ENCODE measurements around the gene IL15.
"Not testable (repeated sequence)": the region's sequence is repeated elsewhere in the genome, so short reads cannot be mapped to it uniquely, and the experiment has no call there.

Gene IL15

GRCh38 chr4:141646969-141647368 lies 10.6 kb downstream of the IL15 start:
- peak; percentile 29 for DNase-seq (ENCODE audit: low read depth)

GRCh38 chr4:141647966-141648365 lies 11.6 kb downstream of the IL15 start:
- DNase-seq (ENCODE audit: low read depth) = no peak

GRCh38 chr4:141652161-141652778 lies 15.9 kb downstream of the IL15 start:
- DNase-seq (ENCODE audit: low read depth) = peak; percentile 90

GRCh38 chr4:141654098-141654497 lies 17.7 kb downstream of the IL15 start:
- peak; percentile 54 for DNase-seq (ENCODE audit: low read depth)

GRCh38 chr4:141656031-141656430 lies 19.6 kb downstream of the IL15 start:
- no peak for DNase-seq (ENCODE audit: low read depth)

GRCh38 chr4:141657550-141658250 lies 21.3 kb downstream of the IL15 start:
- DNase-seq (ENCODE audit: low read depth) = no peak

- DNase-seq (ENCODE audit: low read depth) = no peak
These were observed 21.9 kb downstream of the IL15 start for GRCh38 chr4:141658309-141658708.

GRCh38 chr4:141659539-141659938 lies 23.2 kb downstream of the IL15 start:
- DNase-seq (ENCODE audit: low read depth) = no peak

GRCh38 chr4:141660880-141661279 lies 24.5 kb downstream of the IL15 start:
- peak; percentile 37 for DNase-seq (ENCODE audit: low read depth)

GRCh38 chr4:141668200-141668910 lies 32.0 kb downstream of the IL15 start:
- peak; percentile 33 for DNase-seq (ENCODE audit: low read depth)

GRCh38 chr4:141669501-141669900 lies 33.1 kb downstream of the IL15 start:
- DNase-seq (ENCODE audit: low read depth) = no peak

GRCh38 chr4:141675384-141675783 lies 39.0 kb downstream of the IL15 start:
- no peak for DNase-seq (ENCODE audit: low read depth)

- no peak for DNase-seq (ENCODE audit: low read depth)
These were observed 39.8 kb downstream of the IL15 start for GRCh38 chr4:141676087-141676670.

GRCh38 chr4:141680060-141680459 lies 43.7 kb downstream of the IL15 start:
- no peak for DNase-seq (ENCODE audit: low read depth)

- DNase-seq (ENCODE audit: low read depth) = peak; percentile 19
These were observed 48.4 kb downstream of the IL15 start for GRCh38 chr4:141684785-141685184.

- peak; percentile 30 for DNase-seq (ENCODE audit: low read depth)
These were observed 49.9 kb downstream of the IL15 start for GRCh38 chr4:141686146-141686775.

GRCh38 chr4:141686879-141687278 lies 50.5 kb downstream of the IL15 start:
- peak; percentile 38 for DNase-seq (ENCODE audit: low read depth)

GRCh38 chr4:141689726-141690296 lies 53.4 kb downstream of the IL15 start:
- DNase-seq (ENCODE audit: low read depth) = not testable (repeated sequence)

GRCh38 chr4:141691247-141691646 lies 54.9 kb downstream of the IL15 start:
- DNase-seq (ENCODE audit: low read depth) = not testable (repeated sequence)

GRCh38 chr4:141692081-141692480 lies 55.7 kb downstream of the IL15 start:
- no peak for DNase-seq (ENCODE audit: low read depth)

- no peak for DNase-seq (ENCODE audit: low read depth)
These were observed 60.7 kb downstream of the IL15 start for GRCh38 chr4:141697116-141697515.

Measured in EH (cell line).